MM.1S (cell line): ENCODE data around the gene FARS2.

ENCODE experiments used
- CTCF ChIP-seq: fragments of 300-600 bp; sonication (generic); IDR thresholded peaks from 2 replicates; pipeline ENCODE4 v1.5.1; 2016; ENCODE audit warnings: antibody characterized with exemption, low read length, mixed read lengths
- EZH2phosphoT487 ChIP-seq: fragments of 300-600 bp; sonication (generic); IDR thresholded peaks from 2 replicates; pipeline ENCODE4 v1.6.1; 2018; ENCODE audit warnings: antibody characterized with exemption, low read length

GRCh38 chr6:5684320-5685053, 423.2 kb downstream of the FARS2 start:
- TF ChIP-seq CTCF, result no peak
- TF ChIP-seq EZH2phosphoT487, result no peak
